Stimulated activated naive CD8-positive, alpha-beta T cell treated with anti-CD3 and anti-CD28 coated beads, Interleukin-15, amount 100 ng/mL, for 72 hours (primary cell): ENCODE results near the gene VWDE.

Experiments
- ATAC-seq: fragments of 150-1000 bp; cut with Tn5 transposase; 2 replicates; pipeline ENCODE4 v1.10.0; 2021; ENCODE audit warnings: mild to moderate bottlenecking, moderate library complexity
- DNase-seq, 2 donors: peaks; one replicate each; pipeline ENCODE4 v3.0.0; 2021 to 2022
- H3K27ac Mint-ChIP-seq, 2 donors: one replicate each; pipeline ENCODE4 v1.8.0; 2022; ENCODE audit warnings: mild to moderate bottlenecking in 2 of 2, mixed read lengths in 2 of 2, moderate library complexity in 2 of 2
- H3K27me3 Mint-ChIP-seq: one replicate; pipeline ENCODE4 v1.8.0; 2022; ENCODE audit warnings: mixed read lengths
- H3K4me1 Mint-ChIP-seq: one replicate; pipeline ENCODE4 v1.8.0; 2022; ENCODE audit warnings: mild to moderate bottlenecking, mixed read lengths
- H3K4me3 Mint-ChIP-seq, 2 donors: one replicate each; pipeline ENCODE4 v1.8.0; 2022; ENCODE audit warnings: mild to moderate bottlenecking in 2 of 2, mixed read lengths in 2 of 2, moderate library complexity in 1 of 2
- H3K9me3 Mint-ChIP-seq, 2 donors: one replicate each; pipeline ENCODE4 v1.8.0; 2022; ENCODE audit warnings: mixed read lengths in 2 of 2

The VWDE gene

GRCh38 chr7:12378389-12378788, 25.3 kb downstream of the VWDE start:
- ATAC-seq (no peak), DNase-seq (no peak)
- Mint-ChIP-seq H3K4me3 (no peak overlapping the region), H3K27me3 (no peaks in the 10 kb centered on the region), H3K27ac (no peak overlapping the region), H3K9me3 (no peaks in the 10 kb centered on the region), H3K4me1 (no peaks in the 10 kb centered on the region)

- Mint-ChIP-seq H3K4me3 (no peak overlapping the region), H3K9me3 (no peaks in the 10 kb centered on the region), H3K27me3 (no peaks in the 10 kb centered on the region), H3K27ac (no peak overlapping the region), H3K4me1 (no peaks in the 10 kb centered on the region)
- ATAC-seq: no peak
- DNase-seq: no peak
These were observed 26.3 kb downstream of the VWDE start for GRCh38 chr7:12377406-12377805.

- DNase-seq: no peak
- Mint-ChIP-seq H3K27ac (no peak overlapping the region), H3K4me1 (no peaks in the 10 kb centered on the region), H3K9me3 (no peaks in the 10 kb centered on the region), H3K27me3 (no peaks in the 10 kb centered on the region), H3K4me3 (no peak overlapping the region)
- ATAC-seq: no peak
These were observed 29.9 kb downstream of the VWDE start for GRCh38 chr7:12373580-12374263.

- Mint-ChIP-seq H3K27me3 (no peaks in the 10 kb centered on the region), H3K27ac (no peak overlapping the region), H3K4me1 (no peaks in the 10 kb centered on the region), H3K4me3 (no peak overlapping the region), H3K9me3 (no peaks in the 10 kb centered on the region)
- DNase-seq (no peak), ATAC-seq (no peak)
These were observed 33.4 kb downstream of the VWDE start for GRCh38 chr7:12370249-12370648.

- DNase-seq (no peak), ATAC-seq (no peak)
- Mint-ChIP-seq H3K27ac (peak overlapping the region in 1 of 2 donors; percentile 11), H3K4me1 (no peaks in the 10 kb centered on the region), H3K4me3 (no peak overlapping the region), H3K27me3 (no peaks in the 10 kb centered on the region), H3K9me3 (no peaks in the 10 kb centered on the region)
These were observed 33.9 kb downstream of the VWDE start for GRCh38 chr7:12369756-12370155.

- no peak overlapping the region for H3K4me3 Mint-ChIP-seq
- H3K27me3 Mint-ChIP-seq: no peaks in the 10 kb centered on the region
- H3K9me3 Mint-ChIP-seq: no peaks in the 10 kb centered on the region
- no peak overlapping the region for H3K27ac Mint-ChIP-seq
- no peak for DNase-seq
- ATAC-seq: no peak
- H3K4me1 Mint-ChIP-seq: no peaks in the 10 kb centered on the region
These were observed 34.6 kb downstream of the VWDE start for GRCh38 chr7:12369072-12369471.

GRCh38 chr7:12360948-12361347, 42.7 kb downstream of the VWDE start:
- ATAC-seq (no peak), DNase-seq (no peak)
- Mint-ChIP-seq H3K27ac (no peak overlapping the region), H3K9me3 (no peaks in the 10 kb centered on the region), H3K4me3 (no peak overlapping the region), H3K4me1 (no peaks in the 10 kb centered on the region), H3K27me3 (no peaks in the 10 kb centered on the region)

GRCh38 chr7:12358694-12359093, 45.0 kb downstream of the VWDE start:
- DNase-seq: no peak
- no peak overlapping the region for H3K4me3 Mint-ChIP-seq
- H3K27me3 Mint-ChIP-seq: no peaks in the 10 kb centered on the region
- H3K4me1 Mint-ChIP-seq: no peaks in the 10 kb centered on the region
- no peaks in the 10 kb centered on the region for H3K9me3 Mint-ChIP-seq
- no peak for ATAC-seq
- no peak overlapping the region for H3K27ac Mint-ChIP-seq

- H3K27ac Mint-ChIP-seq: no peak overlapping the region
- no peaks in the 10 kb centered on the region for H3K9me3 Mint-ChIP-seq
- no peaks in the 10 kb centered on the region for H3K4me1 Mint-ChIP-seq
- no peak overlapping the region for H3K4me3 Mint-ChIP-seq
- ATAC-seq (no peak), DNase-seq (no peak)
- no peaks in the 10 kb centered on the region for H3K27me3 Mint-ChIP-seq
These were observed 46.2 kb downstream of the VWDE start for GRCh38 chr7:12357508-12357907.

GRCh38 chr7:12351843-12352242, 51.8 kb downstream of the VWDE start:
- DNase-seq (no peak), ATAC-seq (no peak)
- Mint-ChIP-seq H3K27me3 (no peaks in the 10 kb centered on the region), H3K27ac (no peak overlapping the region), H3K4me1 (no peaks in the 10 kb centered on the region), H3K9me3 (no peaks in the 10 kb centered on the region), H3K4me3 (no peak overlapping the region)

- no peak for ATAC-seq
- H3K4me1 Mint-ChIP-seq: no peaks in the 10 kb centered on the region
- H3K27ac Mint-ChIP-seq: no peak overlapping the region
- no peaks in the 10 kb centered on the region for H3K27me3 Mint-ChIP-seq
- no peak overlapping the region for H3K4me3 Mint-ChIP-seq
- H3K9me3 Mint-ChIP-seq: no peaks in the 10 kb centered on the region
- no peak for DNase-seq
These were observed 52.7 kb downstream of the VWDE start for GRCh38 chr7:12350971-12351370.

- Mint-ChIP-seq H3K27me3 (no peaks in the 10 kb centered on the region), H3K27ac (no peak overlapping the region), H3K9me3 (no peaks in the 10 kb centered on the region), H3K4me3 (no peak overlapping the region), H3K4me1 (no peaks in the 10 kb centered on the region)
- ATAC-seq (no peak), DNase-seq (no peak)
These were observed 66.6 kb downstream of the VWDE start for GRCh38 chr7:12337095-12337494.

- Mint-ChIP-seq H3K9me3 (no peaks in the 10 kb centered on the region), H3K27me3 (no peaks in the 10 kb centered on the region), H3K4me1 (no peaks in the 10 kb centered on the region), H3K4me3 (no peak overlapping the region), H3K27ac (no peak overlapping the region)
- ATAC-seq (no peak), DNase-seq (no peak)
These were observed 74.5 kb downstream of the VWDE start for GRCh38 chr7:12328888-12329770.

- Mint-ChIP-seq H3K27ac (peak overlapping the region in 1 of 2 donors; percentile 16), H3K4me1 (no peaks in the 10 kb centered on the region), H3K27me3 (no peaks in the 10 kb centered on the region), H3K4me3 (no peak overlapping the region), H3K9me3 (no peaks in the 10 kb centered on the region)
- no peak for ATAC-seq
- no peak for DNase-seq
These were observed 75.7 kb downstream of the VWDE start for GRCh38 chr7:12327922-12328321.

- Mint-ChIP-seq H3K27ac (no peak overlapping the region), H3K9me3 (no peaks in the 10 kb centered on the region), H3K4me1 (peaks cover 8% of the 10 kb centered on the region), H3K27me3 (no peaks in the 10 kb centered on the region), H3K4me3 (no peak overlapping the region)
- no peak for DNase-seq
- no peak for ATAC-seq
These were observed 78.0 kb downstream of the VWDE start for GRCh38 chr7:12325646-12326045.

GRCh38 chr7:12323415-12323814, 80.2 kb downstream of the VWDE start:
- Mint-ChIP-seq H3K4me3 (no peak overlapping the region), H3K27ac (no peak overlapping the region), H3K27me3 (no peaks in the 10 kb centered on the region), H3K9me3 (no peaks in the 10 kb centered on the region), H3K4me1 (peaks cover 8% of the 10 kb centered on the region)
- DNase-seq (no peak), ATAC-seq (no peak)
